Middle frontal gyrus (tissue), 1 donor: ENCODE data around the gene SNAP25.

ENCODE experiments used
- DNase-seq: peaks from one replicate; pipeline ENCODE4 v3.0.0-alpha.2; 2015; ENCODE audit warnings: low spot score; ENCODE audit errors: extremely low spot score

SNAP25 gene

GRCh38 chr20:10303852-10304251, 85.2 kb downstream of the SNAP25 start:
- no peak for DNase-seq

DNA sequence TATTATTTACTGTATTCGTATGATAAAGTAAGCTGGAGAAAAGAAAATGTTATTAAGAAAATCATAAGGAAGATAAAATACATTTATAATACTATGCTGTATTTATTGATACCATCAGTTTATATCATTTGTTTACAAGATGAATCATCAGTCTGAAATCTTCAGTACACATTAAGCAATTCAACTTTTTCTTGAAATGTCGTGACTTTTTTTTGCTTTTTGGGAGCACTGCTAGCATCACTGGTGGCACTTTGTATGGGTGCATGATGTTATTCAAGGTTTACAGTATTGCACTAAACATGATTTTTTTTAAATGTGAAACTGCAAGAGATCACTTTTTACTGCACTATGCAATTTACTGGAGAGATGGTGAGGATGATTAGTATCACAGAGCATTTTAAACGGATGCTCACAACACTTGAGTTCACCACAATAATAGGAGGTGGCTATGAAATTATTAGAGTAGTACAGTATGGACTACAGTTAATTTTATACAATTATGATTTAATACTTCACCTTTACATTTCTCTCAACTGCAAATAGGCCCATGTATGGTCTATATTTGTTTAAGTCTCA, 85.9 kb downstream of the SNAP25 start:
- no peak for DNase-seq

- DNase-seq, result no peak
Observed at GRCh38 chr20:10306440-10307358, 88.1 kb downstream of the SNAP25 start.

DNA sequence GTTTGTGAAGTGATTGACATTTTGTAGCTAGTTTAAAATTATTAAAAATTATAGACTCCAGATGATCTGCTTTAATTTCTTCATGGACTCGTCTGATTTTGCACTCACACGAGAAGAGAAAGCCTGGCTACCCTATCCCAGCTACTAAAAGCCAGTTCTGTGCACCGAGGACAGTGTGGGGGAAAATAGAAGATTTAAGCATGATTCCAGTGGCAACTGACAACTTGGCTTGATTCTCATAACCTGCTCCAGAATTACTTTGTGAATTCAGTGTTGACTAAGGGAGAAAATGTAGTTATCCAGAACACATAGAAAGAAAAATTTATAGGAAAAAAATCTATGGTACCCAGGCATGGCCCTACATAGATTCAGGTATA, 88.7 kb downstream of the SNAP25 start:
- DNase-seq, result no peak

DNA sequence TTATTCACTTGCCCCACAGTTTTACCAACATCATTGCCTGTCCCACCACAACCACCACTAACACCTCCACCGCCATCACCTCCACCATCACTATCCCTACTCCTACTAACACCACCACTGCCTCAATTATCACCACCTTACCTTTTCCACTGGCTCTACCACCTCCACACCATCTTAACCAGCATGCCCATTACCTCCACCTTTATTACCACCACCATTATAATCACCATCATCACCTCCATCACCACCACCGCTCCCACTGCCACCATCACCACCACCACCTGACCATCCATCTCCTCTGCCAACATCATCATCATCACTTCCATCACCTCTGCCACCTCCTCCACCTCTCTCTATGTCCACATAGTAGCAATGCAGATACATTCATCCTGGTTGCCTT, 90.0 kb downstream of the SNAP25 start:
- DNase-seq, result no peak

GRCh38 chr20:10309326-10309725, 90.7 kb downstream of the SNAP25 start:
- no peak for DNase-seq

DNA sequence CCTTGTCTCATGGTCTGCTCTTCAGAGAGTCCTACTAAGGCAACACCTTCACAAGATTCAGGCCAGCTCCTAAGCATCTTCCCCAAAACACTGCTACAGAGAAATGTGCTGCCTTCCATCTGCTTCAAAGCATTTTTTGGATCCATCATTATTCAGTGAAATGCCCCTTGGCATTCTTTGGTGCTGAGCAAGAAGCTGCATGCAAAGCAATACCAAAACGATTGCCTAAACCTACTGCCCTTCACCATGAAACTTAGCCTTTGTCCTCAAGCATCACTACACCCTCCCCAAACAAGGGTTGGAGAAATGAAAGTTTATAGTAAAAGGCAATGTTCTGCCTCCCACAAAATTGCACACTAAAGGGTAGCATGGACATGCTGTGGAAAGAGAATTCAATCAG, 93.5 kb downstream of the SNAP25 start:
- DNase-seq, result no peak

DNA sequence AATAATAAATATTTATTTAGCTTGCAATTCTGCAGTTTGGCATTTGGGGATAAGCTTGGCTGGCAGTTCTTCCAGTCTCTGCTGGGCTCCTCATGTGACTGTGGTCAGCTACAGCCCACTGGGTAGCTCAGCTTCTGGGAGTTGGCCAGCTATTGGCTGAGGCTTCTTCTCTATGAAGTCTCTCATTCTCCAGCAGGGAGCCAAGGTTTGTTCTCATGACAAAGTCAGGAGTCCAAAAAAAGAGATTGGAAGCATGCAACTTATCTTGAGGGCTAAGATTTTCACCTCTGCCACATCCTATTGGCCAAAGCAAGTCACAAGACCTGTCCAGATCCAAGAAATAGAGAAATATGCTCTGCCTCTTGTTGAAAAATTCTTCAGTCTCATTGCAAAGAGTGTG, 94.6 kb downstream of the SNAP25 start:
- DNase-seq, result no peak

DNA sequence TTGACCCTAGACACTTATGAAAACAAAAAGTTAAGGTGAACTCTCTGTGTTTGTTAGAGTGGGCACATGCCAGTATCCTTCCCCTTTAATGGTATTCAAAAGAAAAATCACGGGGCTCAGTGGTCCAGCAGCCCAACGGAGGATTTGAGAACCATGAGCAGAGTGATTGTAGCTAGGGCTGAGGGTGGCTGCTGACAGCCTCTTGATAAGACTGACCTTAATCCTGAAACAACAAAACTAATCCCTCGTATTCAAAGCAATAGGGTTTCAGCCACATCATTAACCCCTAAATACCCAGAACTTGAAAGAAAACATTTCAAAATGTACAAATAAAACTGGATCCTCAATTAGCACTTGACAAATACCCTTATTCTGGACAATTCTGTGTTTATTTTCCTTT, 95.1 kb downstream of the SNAP25 start:
- no peak for DNase-seq

- DNase-seq, result no peak
Observed at GRCh38 chr20:10314198-10314597, 95.6 kb downstream of the SNAP25 start.

DNA sequence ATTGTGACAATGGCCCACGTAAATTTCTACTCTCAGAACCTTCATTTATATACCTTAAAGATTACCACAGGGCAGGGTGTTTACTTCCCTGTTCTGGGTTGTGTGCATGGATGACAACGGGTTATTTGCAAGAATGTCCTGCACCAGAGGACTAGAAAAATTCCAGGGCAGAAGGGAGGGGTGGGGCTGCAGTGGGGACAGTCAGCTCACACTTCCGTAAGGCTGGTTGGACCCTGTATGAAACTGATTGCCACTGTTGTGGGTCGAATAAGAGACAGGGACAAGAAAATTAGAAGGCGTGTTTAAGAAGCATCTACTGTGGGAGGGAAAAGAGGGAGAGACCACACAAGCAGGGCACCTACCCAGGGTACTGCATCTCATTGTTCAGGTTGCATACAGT, 96.5 kb downstream of the SNAP25 start:
- DNase-seq, result no peak

DNA sequence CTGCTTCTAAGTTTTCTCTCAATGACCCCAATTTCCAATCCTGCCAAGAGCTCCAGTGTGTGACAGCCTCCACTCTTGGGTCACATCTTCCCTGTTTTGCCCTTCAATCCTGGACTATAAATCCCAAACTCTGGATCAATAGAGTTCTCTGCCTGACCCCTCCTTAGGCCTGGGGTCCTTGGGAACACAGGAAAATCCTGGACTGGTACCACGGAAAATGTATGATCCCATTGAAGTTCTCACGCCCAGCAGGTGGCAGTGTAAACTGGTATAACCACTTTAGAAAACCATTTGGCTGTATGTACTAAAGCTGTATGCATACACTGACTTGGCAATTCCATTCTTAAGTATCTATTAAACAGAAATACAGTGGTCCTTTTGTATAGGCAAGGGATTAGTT, 98.0 kb downstream of the SNAP25 start:
- no peak for DNase-seq

DNA sequence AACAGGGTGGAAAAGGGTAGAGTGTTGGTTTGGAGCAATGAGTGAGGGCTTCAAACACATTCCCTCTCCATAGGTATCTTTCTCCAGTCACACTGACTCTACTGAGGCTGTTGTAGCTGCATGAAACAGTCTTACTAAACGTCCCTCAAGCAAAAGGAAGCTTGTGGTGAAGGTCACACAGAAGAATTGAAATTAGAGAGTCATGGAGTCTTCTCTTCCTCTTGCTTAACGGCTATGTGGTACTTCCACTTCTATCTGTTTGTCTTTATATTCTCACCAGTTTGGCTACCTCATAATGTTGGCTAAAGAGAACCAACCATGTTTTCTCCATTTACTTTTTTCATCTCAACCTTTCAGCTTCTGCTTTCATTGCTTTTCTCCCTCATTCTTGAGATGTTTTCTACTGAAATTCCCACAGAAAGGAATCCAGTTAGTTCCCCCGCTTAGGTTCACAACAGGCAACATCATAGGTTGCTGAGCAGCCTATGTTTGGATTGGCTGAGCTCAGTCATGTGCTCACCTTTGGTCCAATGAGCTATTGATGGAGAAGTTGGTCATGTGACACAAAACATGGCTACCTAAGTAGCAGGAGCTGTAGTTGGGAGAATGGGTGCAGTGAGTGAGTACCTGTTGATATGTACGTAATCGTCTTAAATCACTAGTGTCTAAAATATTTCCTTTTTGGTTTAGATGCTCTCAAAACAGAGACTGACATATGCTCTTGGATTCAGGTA, 99.8 kb downstream of the SNAP25 start:
- no peak for DNase-seq

DNA sequence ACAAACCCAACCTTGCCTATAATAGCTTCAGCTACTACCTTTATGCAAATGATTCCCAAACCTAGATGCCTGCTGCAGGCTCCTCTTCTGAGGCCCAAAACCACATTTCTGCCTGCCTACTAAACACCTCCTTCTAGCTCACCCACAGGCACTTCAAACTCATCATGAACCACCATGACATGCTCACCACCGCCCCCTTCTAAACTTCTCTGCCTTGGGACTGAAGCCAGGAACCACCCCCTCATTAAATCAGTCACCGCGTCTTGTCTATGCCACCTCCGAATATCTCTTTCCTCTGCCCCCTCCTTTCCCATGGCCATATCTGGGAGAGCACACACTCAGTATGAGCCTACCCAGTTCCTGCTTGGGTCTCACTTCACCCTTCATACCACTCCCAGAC, 101.2 kb downstream of the SNAP25 start:
- no peak for DNase-seq

DNA sequence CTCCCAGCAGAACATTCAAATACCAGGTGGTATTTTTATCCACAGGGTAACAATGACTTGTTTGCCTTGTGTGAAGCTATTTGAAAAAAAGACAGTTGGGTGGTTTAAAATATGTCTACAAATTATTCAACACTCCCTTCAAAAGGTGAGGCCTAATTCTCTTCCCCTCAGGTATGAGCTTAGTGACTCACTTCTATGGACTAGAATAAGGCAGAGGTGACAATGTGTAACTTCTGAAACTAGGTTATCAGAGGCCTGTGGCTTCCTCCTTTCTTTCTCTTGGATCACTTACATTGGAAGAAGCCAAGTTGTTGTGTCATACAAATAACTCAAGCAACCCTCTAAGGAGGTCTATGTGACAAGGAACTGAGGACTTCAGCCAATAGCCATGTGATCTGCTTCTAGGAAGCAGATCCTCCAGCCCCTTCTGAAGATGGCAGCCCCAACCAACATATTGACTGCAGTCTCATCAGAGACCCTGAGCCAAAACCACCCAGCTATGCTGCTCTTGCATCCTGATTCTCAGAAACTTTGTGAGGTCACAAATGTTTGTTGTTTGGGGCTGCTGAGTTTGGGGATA, 102.6 kb downstream of the SNAP25 start:
- no peak for DNase-seq

GRCh38 chr20:10322073-10323012, 103.7 kb downstream of the SNAP25 start:
- no peak for DNase-seq

GRCh38 chr20:10323729-10324128, 105.1 kb downstream of the SNAP25 start:
- no peak for DNase-seq

- DNase-seq, result no peak
Observed at GRCh38 chr20:10324198-10324847, 105.7 kb downstream of the SNAP25 start.

- DNase-seq, result no peak
Observed at GRCh38 chr20:10328897-10329255, 110.2 kb downstream of the SNAP25 start.

- DNase-seq, result no peak
Observed at GRCh38 chr20:10329387-10330005, 110.9 kb downstream of the SNAP25 start.
